ENCODE measurements around the gene YIF1B. TPM values are rescaled to one million over a fixed set of nuclear protein-coding genes. Genes with fewer than 3 reads are reported as not detected.

The YIF1B gene
- total and polyA plus RNA-seq, 2 donors (not counting 3 experiments of a cell fraction or from before 2014, with no cell fraction given): 85.8 to 249 TPM

- POLR2A ChIA-PET: no interaction called here
- Histone ChIP-seq H3K9me3 (replicated peaks; ENCODE audit: control insufficient read depth, insufficient read depth, low read length) (no peaks in the 10 kb centered on the region), H3K9me1 (replicated peaks; ENCODE audit: control insufficient read depth, extremely low read depth, insufficient read depth, low read length) (no peaks in the 10 kb centered on the region), H2AFZ (ENCODE audit: low read depth, low read length) (no peak overlapping the region), H3K36me3 (ENCODE audit: control insufficient read depth in 2 of 2, extremely low read depth in 1 of 2, insufficient read depth in 2 of 2, low read length in 2 of 2) (no peaks in the 10 kb centered on the region), H3K27me3 (ENCODE audit: control insufficient read depth in 2 of 2, insufficient read depth in 2 of 2, low read length in 2 of 2) (peaks cover 13 to 14% of the 10 kb centered on the region in 2 experiments), H3K9ac (replicated peaks; ENCODE audit: extremely low read depth, insufficient read depth, low read length) (no peak overlapping the region), H4K20me1 (replicated peaks; ENCODE audit: control insufficient read depth, extremely low read depth, insufficient read depth, low read length) (no peaks in the 10 kb centered on the region), H3K4me2 (ENCODE audit: insufficient read depth, low read length) (no peak overlapping the region), H3K4me3 (replicated peaks in 1 of 3; ENCODE audit: insufficient read depth in 1 of 3, low read depth in 1 of 3, low read length in 3 of 3) (no peak overlapping the region), H3K27ac (ENCODE audit: insufficient read depth, low read depth, low read length) (no peak overlapping the region), H3K79me2 (ENCODE audit: control insufficient read depth, insufficient read depth, low read length) (no peaks in the 10 kb centered on the region), H3K4me1 (ENCODE audit: control insufficient read depth, extremely low read depth, insufficient read depth, low read length) (peaks cover 3% of the 10 kb centered on the region)
- no TSS peak for BruUV-seq (replicated peaks)
- DNase-seq (ENCODE audit: low read depth, low spot score) (no peak), FAIRE-seq (no peak)
- intact Hi-C loops (cut with micrococcal nuclease) (no loop called here), dilution Hi-C loops (cut with MboI; ENCODE audit: extremely low pct_ligation_motif_present, low sequenced_read_pairs) (no loop called here)
- CTCF ChIA-PET: interaction anchor here (1.9 kb wide), 1 partner anchor 14 kb away, joined by 4 read pairs; the partner anchor contains the start of gene PSMD8
- TF ChIP-seq MAX (IDR thresholded peaks at IDR 0.05; ENCODE audit: insufficient read depth, insufficient read length) (no peak), CTCF (IDR thresholded peaks at IDR 0.05; ENCODE audit: extremely low read depth in 1 of 2, insufficient read depth in 1 of 2, low read depth in 1 of 2, low read length in 2 of 2) (no peak), POLR2AphosphoS5 (IDR thresholded peaks at IDR 0.05; ENCODE audit: insufficient read depth, low read depth, low read length) (no peak), JUN (IDR thresholded peaks at IDR 0.05; ENCODE audit: borderline replicate concordance, insufficient read depth, insufficient read length, low read depth) (no peak), POLR2A (IDR thresholded peaks at IDR 0.05; ENCODE audit: low read depth, low read length) (no peak), GATA2 (IDR thresholded peaks at IDR 0.05; ENCODE audit: insufficient read depth, insufficient read length, low read depth, low read length) (no peak), MYC (IDR thresholded peaks at IDR 0.05; ENCODE audit: low read depth, low read length) (no peak), FOS (IDR thresholded peaks at IDR 0.05; ENCODE audit: borderline replicate concordance, insufficient read depth, low read length) (no peak), EZH2 (IDR thresholded peaks at IDR 0.05; ENCODE audit: borderline replicate concordance, low read depth, low read length, severe bottlenecking) (no peak)
Observed at GRCh38 chr19:38360351-38360750, 44.6 kb upstream of the YIF1B start.
